AG09309 (cell line): ENCODE results near the gene TBX21.

Experiments
- DNase-seq: peaks from one replicate; pipeline ENCODE4 v3.0.0-alpha.2; 2010; ENCODE audit warnings: low read depth
- H3K4me3 ChIP-seq: 2 replicates; pipeline ENCODE4 v1.5.1; 2011; ENCODE audit warnings: mild to moderate bottlenecking, low read depth, low read length, moderate library complexity; ENCODE audit not compliant: control insufficient read depth
- CTCF ChIP-seq: IDR thresholded peaks from 2 replicates; pipeline ENCODE4 v1.5.1; 2011; ENCODE audit warnings: mild to moderate bottlenecking, low read depth, low read length, inconsistent platforms; ENCODE audit not compliant: insufficient read depth, control insufficient read depth; ENCODE audit errors: missing control alignments

Gene TBX21

DNA sequence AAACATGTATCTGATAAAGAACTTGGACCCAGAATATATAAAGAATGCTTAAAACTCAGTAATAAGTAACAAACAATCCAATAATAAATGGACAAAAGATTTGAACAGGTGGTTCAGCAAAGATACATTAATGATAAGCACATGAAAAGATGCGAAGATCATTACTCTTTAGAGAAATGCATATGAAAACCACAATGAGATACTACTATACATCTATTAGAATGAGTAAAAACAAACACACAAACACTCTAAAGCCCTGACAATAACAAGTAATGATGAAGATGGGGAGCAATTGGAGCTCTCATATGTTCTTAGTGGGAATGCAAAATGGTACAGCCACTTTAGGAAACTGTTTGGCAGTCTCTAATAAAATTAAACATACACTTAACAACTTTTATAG, 59.4 kb downstream of the TBX21 start:
- no peak for TF ChIP-seq CTCF
- H3K4me3 ChIP-seq: no peak overlapping the region
- DNase-seq: no peak

DNA sequence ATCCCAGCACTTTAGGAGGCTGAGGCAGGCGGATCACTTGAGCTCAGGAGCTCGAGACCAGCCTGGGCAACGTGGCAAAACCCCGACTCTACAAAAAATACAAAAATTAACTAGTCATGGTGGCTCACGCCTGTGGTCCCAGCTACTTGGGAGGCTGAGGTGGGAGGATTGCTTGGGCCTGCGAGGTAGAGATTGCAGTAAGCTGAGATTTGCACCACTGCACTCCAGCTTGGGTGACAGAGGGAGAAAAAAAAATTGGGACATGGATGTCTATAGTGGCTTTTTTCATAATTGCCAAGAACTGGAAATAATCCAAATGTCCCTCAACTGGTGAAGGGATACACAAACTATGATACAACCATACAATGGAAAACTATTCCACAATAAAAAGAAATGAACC, 59.9 kb downstream of the TBX21 start:
- no peak for TF ChIP-seq CTCF
- DNase-seq: no peak
- no peak overlapping the region for H3K4me3 ChIP-seq
